ENCODE results near the gene SRRM3.
"Not testable (repeated sequence)": the region's sequence is repeated elsewhere in the genome, so short reads cannot be mapped to it uniquely, and the experiment has no call there.

The SRRM3 gene

DNA sequence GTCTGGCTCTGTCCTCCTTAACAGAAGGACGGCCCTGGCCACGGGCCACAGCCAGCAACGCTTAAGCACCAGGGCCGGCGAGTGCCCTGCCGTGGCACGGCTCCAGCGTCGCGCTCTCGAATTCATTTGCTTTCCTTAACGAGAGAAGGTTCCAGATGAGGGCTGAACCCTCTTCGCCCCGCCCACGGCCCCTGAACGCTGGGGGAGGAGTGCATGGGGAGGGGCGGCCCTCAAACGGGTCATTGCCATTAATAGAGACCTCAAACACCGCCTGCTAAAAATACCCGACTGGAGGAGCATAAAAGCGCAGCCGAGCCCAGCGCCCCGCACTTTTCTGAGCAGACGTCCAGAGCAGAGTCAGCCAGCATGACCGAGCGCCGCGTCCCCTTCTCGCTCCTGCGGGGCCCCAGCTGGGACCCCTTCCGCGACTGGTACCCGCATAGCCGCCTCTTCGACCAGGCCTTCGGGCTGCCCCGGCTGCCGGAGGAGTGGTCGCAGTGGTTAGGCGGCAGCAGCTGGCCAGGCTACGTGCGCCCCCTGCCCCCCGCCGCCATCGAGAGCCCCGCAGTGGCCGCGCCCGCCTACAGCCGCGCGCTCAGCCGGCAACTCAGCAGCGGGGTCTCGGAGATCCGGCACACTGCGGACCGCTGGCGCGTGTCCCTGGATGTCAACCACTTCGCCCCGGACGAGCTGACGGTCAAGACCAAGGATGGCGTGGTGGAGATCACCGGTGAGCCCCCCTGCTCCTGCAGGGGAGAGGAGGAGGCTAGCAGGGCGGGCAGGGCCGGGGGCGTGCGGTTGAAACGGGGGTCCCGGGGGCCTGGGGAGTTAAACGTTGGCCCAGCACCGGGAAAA, 100.9 kb downstream of the SRRM3 start, which contains the start of gene HSPB1:
Gene HSPB1 (plus strand): TSS at position 327 of the 855 bp plus-strand sequence. CDS start 40 bp downstream, at position 367.
- Histone ChIP-seq H3K27me3 (ENCODE audit: low read depth, low read length) (no peaks in the 10 kb centered on the region), H3K4me2 (ENCODE audit: low read length) (no peak within 1 kb of the TSS), H3K9me3 (ENCODE audit: insufficient read depth, low read length) (no peaks in the 10 kb centered on the region), H3K79me2 (ENCODE audit: low read length) (no peaks in the 10 kb centered on the region), H3K4me1 (ENCODE audit: low read length) (no peaks in the 10 kb centered on the region), H2AFZ (ENCODE audit: low read depth, low read length) (no peak within 1 kb of the TSS), H3K4me3 (ENCODE audit: low read length) (no peak within 1 kb of the TSS), H3K36me3 (replicated peaks; ENCODE audit: low read depth, low read length) (no peaks in the 10 kb centered on the region), H3K27ac (ENCODE audit: low read length) (no peak within 1 kb of the TSS), H4K20me1 (ENCODE audit: insufficient read depth, low read length) (no peaks in the 10 kb centered on the region), H3K9ac (ENCODE audit: low read length) (no peak within 1 kb of the TSS)
- TF ChIP-seq EZH2phosphoT487 (IDR thresholded peaks at IDR 0.05; ENCODE audit: low read depth) (no peak), CTCF (IDR thresholded peaks at IDR 0.05; ENCODE audit: low read depth, low read length) (no peak)

GRCh38 chr7:76303202-76304147, 101.8 kb downstream of the SRRM3 start:
- Histone ChIP-seq H3K36me3 (replicated peaks; ENCODE audit: low read depth, low read length) (no peaks in the 10 kb centered on the region), H3K4me1 (ENCODE audit: low read length) (no peaks in the 10 kb centered on the region), H3K27ac (ENCODE audit: low read length) (no peak overlapping the region), H3K4me3 (ENCODE audit: low read length) (no peak overlapping the region), H3K9ac (ENCODE audit: low read length) (no peak overlapping the region), H3K9me3 (ENCODE audit: insufficient read depth, low read length) (no peaks in the 10 kb centered on the region), H3K4me2 (ENCODE audit: low read length) (no peak overlapping the region), H2AFZ (ENCODE audit: low read depth, low read length) (no peak overlapping the region), H3K79me2 (ENCODE audit: low read length) (no peaks in the 10 kb centered on the region), H4K20me1 (ENCODE audit: insufficient read depth, low read length) (no peaks in the 10 kb centered on the region), H3K27me3 (ENCODE audit: low read depth, low read length) (no peaks in the 10 kb centered on the region)
- TF ChIP-seq EZH2phosphoT487 (IDR thresholded peaks at IDR 0.05; ENCODE audit: low read depth) (no peak), CTCF (IDR thresholded peaks at IDR 0.05; ENCODE audit: low read depth, low read length) (no peak)

GRCh38 chr7:76304888-76305375, 103.2 kb downstream of the SRRM3 start:
- Histone ChIP-seq H3K79me2 (ENCODE audit: low read length) (no peaks in the 10 kb centered on the region), H4K20me1 (ENCODE audit: insufficient read depth, low read length) (no peaks in the 10 kb centered on the region), H3K9me3 (ENCODE audit: insufficient read depth, low read length) (no peaks in the 10 kb centered on the region), H3K9ac (ENCODE audit: low read length) (no peak overlapping the region), H3K4me2 (ENCODE audit: low read length) (no peak overlapping the region), H3K4me3 (ENCODE audit: low read length) (no peak overlapping the region), H3K27me3 (ENCODE audit: low read depth, low read length) (no peaks in the 10 kb centered on the region), H2AFZ (ENCODE audit: low read depth, low read length) (no peak overlapping the region), H3K4me1 (ENCODE audit: low read length) (no peaks in the 10 kb centered on the region), H3K36me3 (replicated peaks; ENCODE audit: low read depth, low read length) (no peaks in the 10 kb centered on the region), H3K27ac (ENCODE audit: low read length) (no peak overlapping the region)
- TF ChIP-seq EZH2phosphoT487 (IDR thresholded peaks at IDR 0.05; ENCODE audit: low read depth) (no peak), CTCF (IDR thresholded peaks at IDR 0.05; ENCODE audit: low read depth, low read length) (no peak)

DNA sequence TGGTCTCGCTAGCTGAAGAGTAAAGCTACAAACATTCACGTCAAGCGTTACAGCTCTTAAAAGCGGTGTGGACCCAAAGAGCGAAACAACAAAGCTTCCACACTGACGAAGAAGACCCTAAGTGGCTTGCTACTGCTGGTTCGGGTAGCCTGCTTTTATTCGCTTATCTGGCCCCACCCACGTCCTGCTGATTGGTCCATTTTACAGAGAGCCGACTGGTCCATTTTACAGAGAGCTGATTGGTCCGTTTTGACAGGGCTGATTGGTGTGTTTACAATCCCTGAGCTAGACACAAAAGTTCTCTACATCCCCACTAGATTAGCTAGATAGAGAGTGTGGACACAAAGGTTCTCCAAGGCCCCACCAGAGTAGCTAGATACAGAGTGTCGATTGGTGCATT, 107.2 kb downstream of the SRRM3 start:
- not testable (repeated sequence) for H3K79me2 ChIP-seq (ENCODE audit: low read length); H3K36me3 ChIP-seq (replicated peaks; ENCODE audit: low read depth, low read length); H3K9me3 ChIP-seq (ENCODE audit: insufficient read depth, low read length); H3K4me1 ChIP-seq (ENCODE audit: low read length); H3K4me2 ChIP-seq (ENCODE audit: low read length); H4K20me1 ChIP-seq (ENCODE audit: insufficient read depth, low read length); H3K27me3 ChIP-seq (ENCODE audit: low read depth, low read length); H2AFZ ChIP-seq (ENCODE audit: low read depth, low read length); H3K4me3 ChIP-seq (ENCODE audit: low read length); H3K9ac ChIP-seq (ENCODE audit: low read length); H3K27ac ChIP-seq (ENCODE audit: low read length)

GRCh38 chr7:76309341-76310101, 107.8 kb downstream of the SRRM3 start:
- not testable (repeated sequence) for H3K4me3 ChIP-seq (ENCODE audit: low read length); H4K20me1 ChIP-seq (ENCODE audit: insufficient read depth, low read length); H3K79me2 ChIP-seq (ENCODE audit: low read length); H3K36me3 ChIP-seq (replicated peaks; ENCODE audit: low read depth, low read length); H2AFZ ChIP-seq (ENCODE audit: low read depth, low read length); H3K4me2 ChIP-seq (ENCODE audit: low read length); H3K9ac ChIP-seq (ENCODE audit: low read length); H3K4me1 ChIP-seq (ENCODE audit: low read length); H3K27me3 ChIP-seq (ENCODE audit: low read depth, low read length); H3K9me3 ChIP-seq (ENCODE audit: insufficient read depth, low read length); H3K27ac ChIP-seq (ENCODE audit: low read length)
